PFSK-1 (cell line): Measurements from ENCODE around the gene MNX1.

ENCODE experiments used
- FOXP2 ChIP-seq: optimal IDR thresholded peaks from 2 replicates; pipeline ENCODE3; 2011; ENCODE audit warnings: borderline replicate concordance, control low read depth, inconsistent platforms; ENCODE audit not compliant: insufficient read depth; ENCODE audit errors: extremely low read length, extremely low read depth
- POLR2AphosphoS5 ChIP-seq: IDR thresholded peaks from 2 replicates; pipeline ENCODE4 v1.6.1; 2012; ENCODE audit warnings: low read depth, mild to moderate bottlenecking, control low read depth, low read length, moderate library complexity
- REST ChIP-seq, 2 experiments: IDR thresholded peaks; 2 replicates each; pipeline versions ENCODE4 v1.6.1 to v1.8.0; 2011 to 2012; ENCODE audit warnings: low read depth in 2 of 2, low read length in 2 of 2, control low read depth in 1 of 2, inconsistent platforms in 1 of 2, mild to moderate bottlenecking in 1 of 2, moderate library complexity in 1 of 2; ENCODE audit not compliant: insufficient read depth in 1 of 2
- SIN3A ChIP-seq: IDR thresholded peaks from 2 replicates; pipeline ENCODE4 v1.6.1; 2012; ENCODE audit warnings: mild to moderate bottlenecking, low read length, moderate library complexity, borderline replicate concordance; ENCODE audit not compliant: insufficient read depth
- TAF1 ChIP-seq: IDR thresholded peaks from 2 replicates; pipeline ENCODE4 v1.6.1; 2012; ENCODE audit warnings: low read length, control low read depth, borderline replicate concordance; ENCODE audit not compliant: insufficient read depth

- TF ChIP-seq POLR2AphosphoS5 (no peak), SIN3A (no peak), TAF1 (no peak), FOXP2 (no peak), REST (IDR thresholded peaks at IDR 0.05; ENCODE audit: insufficient read depth in 1 of 2, low read depth in 2 of 2, low read length in 2 of 2) (no peak)
Observed at GRCh38 chr7:157020514-157021070, 10.1 kb upstream of the MNX1 start.
